ENCODE measurements around the gene HOPX.

DNA sequence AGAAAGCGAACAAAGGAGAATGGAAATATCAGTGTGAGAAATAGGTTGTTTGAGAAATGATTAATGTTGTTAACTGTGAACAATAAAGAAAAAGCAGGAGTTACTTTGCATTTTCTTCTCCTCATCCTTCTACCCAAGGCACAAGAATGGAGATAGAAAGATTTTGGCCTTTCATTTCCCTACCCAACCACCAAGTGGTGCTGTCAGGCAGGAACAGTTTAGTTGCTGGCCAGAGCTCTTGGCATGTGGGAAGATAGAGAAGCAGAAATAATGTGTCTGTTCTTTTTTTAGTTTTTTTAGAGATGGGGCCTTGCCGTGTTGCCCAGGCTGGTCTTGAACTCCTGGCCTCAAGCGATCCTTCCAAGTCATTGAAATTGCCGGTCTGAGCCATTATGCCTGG lies 12.8 kb downstream of the HOPX start:
- TF ChIP-seq, protein P1, sequence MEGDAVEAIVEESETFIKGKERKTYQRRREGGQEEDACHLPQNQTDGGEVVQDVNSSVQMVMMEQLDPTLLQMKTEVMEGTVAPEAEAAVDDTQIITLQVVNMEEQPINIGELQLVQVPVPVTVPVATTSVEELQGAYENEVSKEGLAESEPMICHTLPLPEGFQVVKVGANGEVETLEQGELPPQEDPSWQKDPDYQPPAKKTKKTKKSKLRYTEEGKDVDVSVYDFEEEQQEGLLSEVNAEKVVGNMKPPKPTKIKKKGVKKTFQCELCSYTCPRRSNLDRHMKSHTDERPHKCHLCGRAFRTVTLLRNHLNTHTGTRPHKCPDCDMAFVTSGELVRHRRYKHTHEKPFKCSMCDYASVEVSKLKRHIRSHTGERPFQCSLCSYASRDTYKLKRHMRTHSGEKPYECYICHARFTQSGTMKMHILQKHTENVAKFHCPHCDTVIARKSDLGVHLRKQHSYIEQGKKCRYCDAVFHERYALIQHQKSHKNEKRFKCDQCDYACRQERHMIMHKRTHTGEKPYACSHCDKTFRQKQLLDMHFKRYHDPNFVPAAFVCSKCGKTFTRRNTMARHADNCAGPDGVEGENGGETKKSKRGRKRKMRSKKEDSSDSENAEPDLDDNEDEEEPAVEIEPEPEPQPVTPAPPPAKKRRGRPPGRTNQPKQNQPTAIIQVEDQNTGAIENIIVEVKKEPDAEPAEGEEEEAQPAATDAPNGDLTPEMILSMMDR (IDR thresholded peaks at IDR 0.05) = no peak
- no peak for TF ChIP-seq POLR2A (IDR thresholded peaks at IDR 0.05)

All from uterus (tissue), 2 donors.